ENCODE data around the gene AATK. TPM values are rescaled to one million over a fixed set of nuclear protein-coding genes. Genes with fewer than 3 reads are reported as not detected.

AATK gene
- total and polyA plus RNA-seq, 2 donors (not counting 3 experiments of a cell fraction or from before 2014, with no cell fraction given): 0.69 to 1.00 TPM

- CTCF ChIA-PET: no interaction called here
- H3K4me1 ChIP-seq (ENCODE audit: control insufficient read depth, extremely low read depth, insufficient read depth, low read length): peaks cover 6% of the 10 kb centered on the region
- dilution Hi-C loops (cut with MboI; ENCODE audit: extremely low pct_ligation_motif_present, low sequenced_read_pairs): no loop called here
Measured at GRCh38 chr17:81090361-81091136, 75.5 kb downstream of the AATK start.

GRCh38 chr17:81086789-81087551 is 79.1 kb downstream of the AATK start:
- POLR2A ChIA-PET: no interaction called here
- no peak overlapping the region for H3K9ac ChIP-seq (replicated peaks; ENCODE audit: extremely low read depth, insufficient read depth, low read length)
- H3K27ac ChIP-seq (ENCODE audit: insufficient read depth, low read depth, low read length): no peak overlapping the region
- dilution Hi-C loops (cut with MboI; ENCODE audit: extremely low pct_ligation_motif_present, low sequenced_read_pairs): no loop called here
- BruUV-seq (replicated peaks): no TSS peak
- FAIRE-seq (no peak), DNase-seq (ENCODE audit: low read depth, low spot score) (no peak)
- H3K27me3 ChIP-seq (ENCODE audit: control insufficient read depth in 2 of 2, insufficient read depth in 2 of 2, low read length in 2 of 2): no peaks in the 10 kb centered on the region
- H3K9me1 ChIP-seq (replicated peaks; ENCODE audit: control insufficient read depth, extremely low read depth, insufficient read depth, low read length): no peaks in the 10 kb centered on the region
- no peaks in the 10 kb centered on the region for H3K79me2 ChIP-seq (ENCODE audit: control insufficient read depth, insufficient read depth, low read length)
- intact Hi-C loops (cut with micrococcal nuclease): no loop called here
- CTCF ChIA-PET: interaction anchor here (1.6 to 2.1 kb wide), 2 partner anchors 10 to 11 kb away, joined by 3 to 11 read pairs; no protein-coding TSS in a partner anchor
- no peak overlapping the region for H3K4me3 ChIP-seq (replicated peaks in 1 of 3; ENCODE audit: insufficient read depth in 1 of 3, low read depth in 1 of 3, low read length in 3 of 3)
- TF ChIP-seq CTCF (IDR thresholded peaks at IDR 0.05; ENCODE audit: extremely low read depth in 1 of 2, insufficient read depth in 1 of 2, low read depth in 1 of 2, low read length in 2 of 2) (no peak), POLR2AphosphoS5 (IDR thresholded peaks at IDR 0.05; ENCODE audit: insufficient read depth, low read depth, low read length) (no peak), MYC (IDR thresholded peaks at IDR 0.05; ENCODE audit: low read depth, low read length) (no peak), POLR2A (IDR thresholded peaks at IDR 0.05; ENCODE audit: low read depth, low read length) (no peak), MAX (IDR thresholded peaks at IDR 0.05; ENCODE audit: insufficient read depth, insufficient read length) (no peak), FOS (IDR thresholded peaks at IDR 0.05; ENCODE audit: borderline replicate concordance, insufficient read depth, low read length) (no peak), JUN (IDR thresholded peaks at IDR 0.05; ENCODE audit: borderline replicate concordance, insufficient read depth, insufficient read length, low read depth) (no peak), GATA2 (IDR thresholded peaks at IDR 0.05; ENCODE audit: insufficient read depth, insufficient read length, low read depth, low read length) (no peak), EZH2 (IDR thresholded peaks at IDR 0.05; ENCODE audit: borderline replicate concordance, low read depth, low read length, severe bottlenecking) (no peak)
- H3K4me2 ChIP-seq (ENCODE audit: insufficient read depth, low read length): no peak overlapping the region
- no peak overlapping the region for H2AFZ ChIP-seq (ENCODE audit: low read depth, low read length)
- no peaks in the 10 kb centered on the region for H3K36me3 ChIP-seq (ENCODE audit: control insufficient read depth in 2 of 2, extremely low read depth in 1 of 2, insufficient read depth in 2 of 2, low read length in 2 of 2)
- no peaks in the 10 kb centered on the region for H4K20me1 ChIP-seq (replicated peaks; ENCODE audit: control insufficient read depth, extremely low read depth, insufficient read depth, low read length)
- H3K9me3 ChIP-seq (replicated peaks; ENCODE audit: control insufficient read depth, insufficient read depth, low read length): no peaks in the 10 kb centered on the region
- H3K4me1 ChIP-seq (ENCODE audit: control insufficient read depth, extremely low read depth, insufficient read depth, low read length): no peaks in the 10 kb centered on the region

More at GRCh38 chr17:81090361-81091136, 75.5 kb downstream of the AATK start:
- H3K4me2 ChIP-seq (ENCODE audit: insufficient read depth, low read length): no peak overlapping the region
- FAIRE-seq (no peak), DNase-seq (ENCODE audit: low read depth, low spot score) (no peak)
- H3K36me3 ChIP-seq (ENCODE audit: control insufficient read depth in 2 of 2, extremely low read depth in 1 of 2, insufficient read depth in 2 of 2, low read length in 2 of 2): no peaks in the 10 kb centered on the region
- H3K4me3 ChIP-seq (replicated peaks in 1 of 3; ENCODE audit: insufficient read depth in 1 of 3, low read depth in 1 of 3, low read length in 3 of 3): no peak overlapping the region
- no peak overlapping the region for H3K27ac ChIP-seq (ENCODE audit: insufficient read depth, low read depth, low read length)
- no peak overlapping the region for H3K9ac ChIP-seq (replicated peaks; ENCODE audit: extremely low read depth, insufficient read depth, low read length)
- no peak for TF ChIP-seq MAX (IDR thresholded peaks at IDR 0.05; ENCODE audit: insufficient read depth, insufficient read length)
- no TSS peak for BruUV-seq (replicated peaks)
- intact Hi-C loops (cut with micrococcal nuclease): no loop called here
- no peaks in the 10 kb centered on the region for H3K79me2 ChIP-seq (ENCODE audit: control insufficient read depth, insufficient read depth, low read length)
- H3K9me3 ChIP-seq (replicated peaks; ENCODE audit: control insufficient read depth, insufficient read depth, low read length): no peaks in the 10 kb centered on the region
- H4K20me1 ChIP-seq (replicated peaks; ENCODE audit: control insufficient read depth, extremely low read depth, insufficient read depth, low read length): no peaks in the 10 kb centered on the region
- POLR2A ChIA-PET: interaction anchor here (0.6 kb wide), 1 partner anchor 78 kb away, joined by 3 read pairs; no protein-coding TSS in a partner anchor
- H2AFZ ChIP-seq (ENCODE audit: low read depth, low read length): no peak overlapping the region
- H3K27me3 ChIP-seq (ENCODE audit: control insufficient read depth in 2 of 2, insufficient read depth in 2 of 2, low read length in 2 of 2): no peaks in the 10 kb centered on the region
- no peaks in the 10 kb centered on the region for H3K9me1 ChIP-seq (replicated peaks; ENCODE audit: control insufficient read depth, extremely low read depth, insufficient read depth, low read length)

Data from endothelial cell of umbilical vein (primary cell).